Parathyroid adenoma (tissue), 2 donors: ENCODE results near the gene PALM3.
"Not testable (repeated sequence)": the region's sequence is repeated elsewhere in the genome, so short reads cannot be mapped to it uniquely, and the experiment has no call there.

ENCODE experiments used
- H2AFZ ChIP-seq: fragments of 300-600 bp; sonication (generic); one replicate; pipeline ENCODE4 v1.7.0; 2017; ENCODE audit warnings: antibody characterized with exemption, mild to moderate bottlenecking
- H3K27ac ChIP-seq: fragments of 300-600 bp; sonication (generic); one replicate; pipeline ENCODE4 v1.7.0; 2017
- H3K27me3 ChIP-seq: fragments of 300-600 bp; sonication (generic); one replicate; pipeline ENCODE4 v1.7.0; 2017; ENCODE audit warnings: low read length; ENCODE audit not compliant: control insufficient read depth, insufficient read depth
- H3K36me3 ChIP-seq: fragments of 300-600 bp; sonication (generic); one replicate; pipeline ENCODE4 v1.7.0; 2017; ENCODE audit warnings: low read length; ENCODE audit not compliant: control insufficient read depth, insufficient read depth
- H3K4me1 ChIP-seq: fragments of 300-600 bp; sonication (generic); one replicate; pipeline ENCODE4 v1.7.0; 2017; ENCODE audit warnings: control low read depth
- H3K4me2 ChIP-seq: fragments of 300-600 bp; sonication (generic); one replicate; pipeline ENCODE4 v1.7.0; 2017; ENCODE audit warnings: low read length
- H3K4me3 ChIP-seq: fragments of 300-600 bp; sonication (generic); one replicate; pipeline ENCODE4 v1.7.0; 2017; ENCODE audit warnings: low read depth, low read length
- H3K79me2 ChIP-seq: fragments of 300-600 bp; sonication (generic); one replicate; pipeline ENCODE4 v1.7.0; 2017; ENCODE audit warnings: control low read depth
- H3K9ac ChIP-seq: fragments of 300-600 bp; sonication (generic); one replicate; pipeline ENCODE4 v1.7.0; 2017; ENCODE audit warnings: mild to moderate bottlenecking
- H3K9me3 ChIP-seq: fragments of 300-600 bp; sonication (generic); one replicate; pipeline ENCODE4 v1.7.0; 2017; ENCODE audit warnings: low read length; ENCODE audit not compliant: control insufficient read depth
- TF ChIP-seq, protein P1 (sequence below): fragments of 300-600 bp; sonication (generic); IDR thresholded peaks from one replicate; pipeline ENCODE4 v1.7.0; 2017; ENCODE audit warnings: antibody characterized with exemption, mild to moderate bottlenecking
- donor health status: primary hyperparathyroidism.

The PALM3 gene

DNA sequence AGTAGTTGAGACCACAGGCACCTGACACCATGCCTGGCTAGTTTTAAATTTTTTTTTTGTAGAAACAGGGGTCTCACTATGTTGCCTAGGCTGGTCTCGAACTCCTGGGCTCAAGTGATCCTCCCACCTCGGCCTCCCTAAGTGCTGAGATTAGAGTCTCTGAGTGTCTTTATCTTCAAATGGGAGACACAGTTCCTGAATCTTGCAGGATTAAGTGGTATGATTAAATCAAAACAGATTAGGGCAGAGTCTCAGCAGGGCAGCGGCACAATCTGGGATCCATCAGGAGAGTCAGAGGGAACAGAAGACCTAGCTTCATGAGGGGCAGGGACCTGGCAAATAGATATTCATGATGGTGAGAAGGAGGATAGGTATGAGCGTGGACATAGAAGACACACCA is 33.0 kb downstream of the PALM3 start:
- Histone ChIP-seq H3K9ac (no peak overlapping the region), H3K4me2 (no peak overlapping the region), H3K9me3 (no peaks in the 10 kb centered on the region), H3K27ac (no peak overlapping the region), H3K4me3 (no peak overlapping the region), H3K36me3 (no peaks in the 10 kb centered on the region), H2AFZ (peak overlapping the region; percentile 5), H3K27me3 (no peaks in the 10 kb centered on the region), H3K4me1 (no peaks in the 10 kb centered on the region), H3K79me2 (no peaks in the 10 kb centered on the region)
- TF ChIP-seq, protein P1, sequence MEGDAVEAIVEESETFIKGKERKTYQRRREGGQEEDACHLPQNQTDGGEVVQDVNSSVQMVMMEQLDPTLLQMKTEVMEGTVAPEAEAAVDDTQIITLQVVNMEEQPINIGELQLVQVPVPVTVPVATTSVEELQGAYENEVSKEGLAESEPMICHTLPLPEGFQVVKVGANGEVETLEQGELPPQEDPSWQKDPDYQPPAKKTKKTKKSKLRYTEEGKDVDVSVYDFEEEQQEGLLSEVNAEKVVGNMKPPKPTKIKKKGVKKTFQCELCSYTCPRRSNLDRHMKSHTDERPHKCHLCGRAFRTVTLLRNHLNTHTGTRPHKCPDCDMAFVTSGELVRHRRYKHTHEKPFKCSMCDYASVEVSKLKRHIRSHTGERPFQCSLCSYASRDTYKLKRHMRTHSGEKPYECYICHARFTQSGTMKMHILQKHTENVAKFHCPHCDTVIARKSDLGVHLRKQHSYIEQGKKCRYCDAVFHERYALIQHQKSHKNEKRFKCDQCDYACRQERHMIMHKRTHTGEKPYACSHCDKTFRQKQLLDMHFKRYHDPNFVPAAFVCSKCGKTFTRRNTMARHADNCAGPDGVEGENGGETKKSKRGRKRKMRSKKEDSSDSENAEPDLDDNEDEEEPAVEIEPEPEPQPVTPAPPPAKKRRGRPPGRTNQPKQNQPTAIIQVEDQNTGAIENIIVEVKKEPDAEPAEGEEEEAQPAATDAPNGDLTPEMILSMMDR: no peak

DNA sequence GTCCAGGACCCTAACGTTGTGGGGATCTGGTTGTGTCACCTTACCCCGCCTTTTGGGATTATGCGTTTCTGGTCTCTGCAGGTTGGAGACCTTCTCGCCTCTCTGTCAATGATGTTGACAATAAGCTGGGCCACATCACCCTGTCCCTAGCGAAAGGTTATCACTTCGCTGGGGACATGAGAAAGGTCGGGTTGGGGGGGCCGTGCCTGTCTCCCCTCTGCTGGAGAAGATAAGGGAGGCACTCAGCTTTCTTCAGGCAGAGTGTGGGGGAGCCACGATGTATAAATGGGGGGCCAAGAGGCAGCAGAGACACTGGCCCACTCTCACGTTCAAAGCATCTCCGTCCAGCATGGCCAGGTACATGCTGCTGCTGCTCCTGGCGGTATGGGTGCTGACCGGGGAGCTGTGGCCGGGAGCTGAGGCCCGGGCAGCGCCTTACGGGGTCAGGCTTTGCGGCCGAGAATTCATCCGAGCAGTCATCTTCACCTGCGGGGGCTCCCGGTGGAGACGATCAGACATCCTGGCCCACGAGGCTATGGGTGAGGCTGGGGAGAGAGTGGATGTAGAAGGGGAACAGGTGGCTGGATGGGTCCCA is 33.9 kb downstream of the PALM3 start, which contains the start of gene RLN3:
Gene RLN3 (plus strand): TSS at position 293 of the 595 bp plus-strand sequence. CDS start 57 bp downstream, at position 350.
- Histone ChIP-seq H2AFZ (peak within 1 kb of the TSS; percentile 5), H3K9me3 (no peaks in the 10 kb centered on the region), H3K79me2 (no peaks in the 10 kb centered on the region), H3K36me3 (no peaks in the 10 kb centered on the region), H3K27ac (no peak within 1 kb of the TSS), H3K9ac (no peak within 1 kb of the TSS), H3K4me2 (no peak within 1 kb of the TSS), H3K4me3 (no peak within 1 kb of the TSS), H3K4me1 (peaks cover 4% of the 10 kb centered on the region), H3K27me3 (no peaks in the 10 kb centered on the region)
- TF ChIP-seq, protein P1: no peak

DNA sequence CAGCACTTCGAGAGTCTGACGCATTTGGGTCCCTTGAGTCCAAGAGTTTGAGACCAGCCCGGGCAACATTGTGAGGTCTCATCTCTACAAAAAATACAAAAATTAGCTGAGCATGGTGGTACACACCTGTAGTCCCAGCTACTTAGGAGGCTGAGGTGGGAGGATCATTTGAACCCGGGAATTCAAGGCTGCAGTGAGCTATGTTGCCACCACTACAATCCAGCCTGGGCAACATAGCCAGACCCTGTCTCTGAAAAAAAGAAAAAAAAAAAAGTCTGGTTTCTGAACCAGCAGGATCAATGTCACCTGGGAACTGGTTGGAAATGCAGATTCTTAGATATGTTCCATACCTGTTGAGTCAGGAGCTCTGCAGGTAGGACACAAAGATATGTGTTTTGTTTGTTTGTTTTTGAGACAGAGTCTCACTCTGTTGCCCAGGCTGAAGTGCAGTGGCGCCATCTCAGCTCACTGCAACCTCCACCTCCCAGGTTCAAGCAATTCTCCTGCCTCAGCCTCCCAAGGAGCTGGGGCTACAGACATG is 35.2 kb downstream of the PALM3 start:
- peaks cover 13% of the 10 kb centered on the region for H3K4me1 ChIP-seq
- not testable (repeated sequence) for H3K36me3 ChIP-seq, H3K4me3 ChIP-seq, H3K27me3 ChIP-seq, H3K9ac ChIP-seq, H3K27ac ChIP-seq, H3K9me3 ChIP-seq, H2AFZ ChIP-seq, H3K79me2 ChIP-seq, H3K4me2 ChIP-seq

DNA sequence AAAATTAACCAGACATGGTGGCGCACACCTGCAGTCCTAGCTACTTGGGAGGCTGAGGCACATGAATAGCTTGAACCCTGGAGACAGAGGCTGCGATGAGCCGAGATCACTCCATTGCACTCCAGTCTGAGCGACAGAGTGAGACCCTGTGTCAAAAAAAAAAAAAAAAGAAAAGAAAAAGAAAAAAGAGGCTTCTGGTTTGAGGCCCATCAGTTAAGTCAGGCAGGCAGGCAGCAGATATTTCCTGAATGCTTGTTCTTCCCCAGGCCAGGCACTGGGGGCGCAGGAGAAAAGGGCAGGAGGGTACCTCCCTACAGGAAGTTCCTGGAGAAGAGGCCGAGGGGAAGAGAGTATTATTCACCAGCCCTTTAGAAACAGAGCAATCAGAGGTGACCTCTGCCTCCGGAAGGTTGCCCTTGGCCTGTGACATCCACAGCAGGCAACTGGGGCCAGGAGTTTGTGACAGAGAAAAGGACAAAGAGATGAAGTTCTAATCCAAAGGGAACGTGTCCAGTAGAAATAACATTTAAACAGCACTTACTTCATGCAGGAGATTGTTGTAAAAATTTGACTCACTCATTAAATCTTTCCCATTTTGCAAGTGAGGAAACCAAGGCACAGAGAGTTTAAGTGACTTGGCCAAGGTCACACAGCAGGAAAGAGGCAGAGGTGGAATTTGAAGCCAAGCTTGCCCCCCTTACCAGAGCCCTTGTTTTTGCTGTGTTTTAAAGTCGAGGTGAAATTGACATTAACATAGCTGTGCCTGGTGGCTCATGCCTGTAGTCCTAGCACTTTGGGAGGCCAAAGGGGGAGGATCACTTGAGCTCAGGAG is 38.3 kb downstream of the PALM3 start:
- no peaks in the 10 kb centered on the region for H3K27me3 ChIP-seq
- TF ChIP-seq, protein P1: peak; percentile 69
- H3K4me3 ChIP-seq: no peak overlapping the region
- H3K79me2 ChIP-seq: no peaks in the 10 kb centered on the region
- peak overlapping the region; percentile 65 for H2AFZ ChIP-seq
- peak overlapping the region; percentile 64 for H3K27ac ChIP-seq
- peak overlapping the region; percentile 21 for H3K4me2 ChIP-seq
- H3K36me3 ChIP-seq: no peaks in the 10 kb centered on the region
- peaks cover 15% of the 10 kb centered on the region for H3K4me1 ChIP-seq
- H3K9ac ChIP-seq: no peak overlapping the region
- H3K9me3 ChIP-seq: no peaks in the 10 kb centered on the region

DNA sequence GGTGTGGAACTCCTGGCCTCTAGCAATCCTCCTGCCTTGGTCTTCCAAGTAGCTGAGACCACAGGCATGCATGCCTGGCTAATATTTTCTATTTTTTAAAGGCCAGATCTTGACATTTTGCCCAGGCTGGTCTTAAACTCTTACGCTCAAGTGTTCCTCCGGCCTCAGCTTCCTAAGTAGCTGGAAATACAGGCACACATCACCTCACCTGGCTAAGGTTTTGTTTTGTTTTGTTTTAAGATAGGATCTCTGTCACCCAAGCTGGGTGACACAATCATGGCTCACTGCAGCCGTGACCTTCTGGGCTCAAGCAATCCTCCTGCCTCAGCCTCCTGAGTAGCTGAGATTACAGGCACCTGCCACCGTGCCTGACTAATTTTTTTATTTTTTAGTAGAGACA is 39.4 kb downstream of the PALM3 start:
- no peaks in the 10 kb centered on the region for H3K36me3 ChIP-seq
- peak overlapping the region; percentile 68 for H2AFZ ChIP-seq
- H3K4me2 ChIP-seq: no peak overlapping the region
- H3K9ac ChIP-seq: no peak overlapping the region
- no peaks in the 10 kb centered on the region for H3K9me3 ChIP-seq
- TF ChIP-seq, protein P1: no peak
- no peaks in the 10 kb centered on the region for H3K79me2 ChIP-seq
- H3K4me3 ChIP-seq: no peak overlapping the region
- H3K27me3 ChIP-seq: no peaks in the 10 kb centered on the region
- peaks cover 15% of the 10 kb centered on the region for H3K4me1 ChIP-seq
- H3K27ac ChIP-seq: peak overlapping the region; percentile 64
